Left lobe of liver (tissue), 2 donors: ENCODE data around the gene DCAF15. TPM values are rescaled to one million over a fixed set of nuclear protein-coding genes. Genes with fewer than 3 reads are reported as not detected.

Source experiments
- ATAC-seq: fragments of 200-7000 bp; cut with Tn5 transposase; one replicate; pipeline ENCODE4 v1.9.1; 2020; ENCODE audit warnings: mild to moderate bottlenecking, moderate library complexity
- DNase-seq: peaks from one replicate; pipeline ENCODE4 v3.0.0-alpha.2; 2020; ENCODE audit warnings: low spot score
- total RNA-seq: library from RNA; stranded (reverse); gene quantifications from one replicate; pipeline ENCODE4 v1.2.1, GENCODE V29; 2021
- donor health status: DM: no; HTN: no; CAD: no; lungs with moderate emphysema.
- donor health status: DM: no; HTN: yes; CAD: no.

The DCAF15 gene
- total RNA-seq, 1 donor from 2014 or later, result 11.4 TPM

DNA sequence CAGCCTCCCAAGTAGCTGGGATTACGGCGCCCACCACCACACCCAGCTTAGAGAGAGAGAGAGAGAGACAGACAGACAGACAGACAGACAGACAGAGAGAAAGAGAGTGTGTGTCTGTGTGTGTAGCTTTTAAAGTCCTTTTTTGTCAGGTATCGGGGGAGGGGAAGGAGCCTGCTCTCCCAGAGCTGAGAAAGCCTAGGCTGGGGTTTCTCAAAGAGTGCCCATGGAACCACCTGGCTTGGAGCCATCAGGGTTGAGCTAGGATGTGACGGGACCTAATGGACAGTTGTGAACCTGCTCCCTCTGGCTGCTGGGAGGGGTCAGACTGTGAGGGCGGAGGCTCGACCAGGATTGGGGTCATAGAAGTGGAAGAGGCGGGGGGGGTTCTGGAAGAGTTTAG, 37.2 kb downstream of the DCAF15 start:
- ATAC-seq (no peak), DNase-seq (no peak)

DNA sequence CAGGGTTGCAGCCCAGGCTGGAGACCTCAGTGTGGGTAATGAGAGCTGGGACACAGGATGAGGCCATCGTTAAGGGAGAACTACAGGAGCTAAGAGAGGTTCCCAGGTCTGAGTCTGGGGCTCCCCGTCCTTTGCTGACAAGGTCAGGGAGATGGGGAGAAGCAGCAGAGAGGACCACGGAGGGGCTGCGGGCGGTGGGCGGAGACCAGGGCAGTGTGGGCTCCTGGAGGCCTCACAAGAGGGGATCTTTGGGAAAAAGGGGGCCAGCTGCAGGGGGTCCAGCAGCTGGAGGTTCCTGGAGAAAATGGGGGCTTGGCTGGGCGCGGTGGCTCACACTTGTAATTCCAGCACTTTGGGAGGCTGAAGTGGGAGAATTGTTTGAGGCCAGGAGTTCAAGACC, 37.8 kb downstream of the DCAF15 start:
- ATAC-seq, result no peak
- no peak for DNase-seq

GRCh38 chr19:13992025-13992424, 39.7 kb downstream of the DCAF15 start:
- no peak for DNase-seq
- no peak for ATAC-seq

GRCh38 chr19:13993590-13994300, 41.4 kb downstream of the DCAF15 start:
- DNase-seq, result no peak
- ATAC-seq, result no peak

GRCh38 chr19:13995017-13995728, 42.9 kb downstream of the DCAF15 start:
- DNase-seq (peak; percentile 70), ATAC-seq (peak; percentile 91)

DNA sequence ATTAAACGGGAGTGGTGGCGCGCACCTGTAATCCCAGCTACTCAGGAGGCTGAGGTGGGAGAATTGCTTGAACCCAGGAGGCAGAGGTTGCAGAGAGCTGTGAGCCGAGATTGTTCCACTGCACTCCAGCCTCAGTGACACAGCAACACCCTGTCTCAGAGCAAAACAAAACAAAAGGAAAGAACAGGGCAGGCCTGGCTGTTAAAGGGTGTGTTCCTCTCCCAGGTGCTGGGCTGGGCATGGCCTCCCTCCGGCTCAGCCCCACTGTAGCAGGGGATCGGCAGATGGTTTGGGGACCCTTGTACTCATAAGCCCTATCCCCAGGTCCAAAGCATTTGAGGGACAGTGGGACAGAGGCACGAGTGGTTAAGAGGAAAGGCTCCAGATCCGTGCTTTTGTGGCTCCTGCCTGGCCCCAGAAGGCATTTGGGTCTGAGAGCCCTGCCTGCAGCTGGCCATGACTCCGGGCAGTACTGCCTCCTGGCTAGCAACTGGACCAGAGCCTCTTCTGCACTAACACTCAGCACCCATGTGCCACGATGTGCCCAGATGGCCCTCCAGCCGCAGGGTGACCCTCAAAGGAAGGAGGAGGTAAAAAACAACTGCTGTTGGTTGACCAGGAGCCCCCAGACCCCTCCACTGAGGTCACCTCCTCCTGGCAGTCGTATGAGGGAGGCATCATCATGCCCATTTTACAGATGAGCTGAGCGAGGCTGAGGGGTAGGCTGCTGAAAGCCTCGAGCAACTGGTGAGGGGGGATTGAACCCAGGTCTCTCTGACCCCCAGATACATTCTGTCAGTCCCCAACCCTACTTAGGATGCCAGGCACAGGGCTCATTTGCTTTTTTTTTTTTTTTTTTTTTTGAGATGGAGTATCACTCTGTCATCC, 43.8 kb downstream of the DCAF15 start:
- ATAC-seq (no peak), DNase-seq (no peak)

- no peak for DNase-seq
- no peak for ATAC-seq
These were observed 44.8 kb downstream of the DCAF15 start for GRCh38 chr19:13996928-13997630.

- ATAC-seq (no peak), DNase-seq (no peak)
These were observed 45.3 kb downstream of the DCAF15 start for GRCh38 chr19:13997631-13997962.

DNA sequence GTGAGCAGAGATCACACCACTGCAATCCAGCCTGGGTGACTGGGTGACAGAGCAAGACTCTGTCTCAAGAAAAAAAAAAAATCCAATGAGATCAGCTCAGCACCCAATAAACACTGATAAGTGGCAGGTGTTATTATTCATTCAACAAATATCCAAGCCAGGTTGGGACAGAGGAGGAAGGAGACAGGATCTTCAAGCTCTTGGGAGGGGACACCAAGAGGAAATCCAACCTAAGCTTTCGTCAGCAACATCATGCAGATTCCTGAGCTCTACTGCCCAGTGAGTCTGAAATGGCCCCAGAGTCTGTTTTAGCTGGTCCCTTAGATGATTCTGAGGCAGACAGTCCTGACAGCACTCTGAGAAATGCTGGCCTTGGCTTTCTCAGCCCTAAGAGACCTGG, 46.1 kb downstream of the DCAF15 start:
- DNase-seq, result no peak
- ATAC-seq, result no peak

GRCh38 chr19:13999085-13999484, 46.8 kb downstream of the DCAF15 start:
- ATAC-seq (no peak), DNase-seq (no peak)

DNA sequence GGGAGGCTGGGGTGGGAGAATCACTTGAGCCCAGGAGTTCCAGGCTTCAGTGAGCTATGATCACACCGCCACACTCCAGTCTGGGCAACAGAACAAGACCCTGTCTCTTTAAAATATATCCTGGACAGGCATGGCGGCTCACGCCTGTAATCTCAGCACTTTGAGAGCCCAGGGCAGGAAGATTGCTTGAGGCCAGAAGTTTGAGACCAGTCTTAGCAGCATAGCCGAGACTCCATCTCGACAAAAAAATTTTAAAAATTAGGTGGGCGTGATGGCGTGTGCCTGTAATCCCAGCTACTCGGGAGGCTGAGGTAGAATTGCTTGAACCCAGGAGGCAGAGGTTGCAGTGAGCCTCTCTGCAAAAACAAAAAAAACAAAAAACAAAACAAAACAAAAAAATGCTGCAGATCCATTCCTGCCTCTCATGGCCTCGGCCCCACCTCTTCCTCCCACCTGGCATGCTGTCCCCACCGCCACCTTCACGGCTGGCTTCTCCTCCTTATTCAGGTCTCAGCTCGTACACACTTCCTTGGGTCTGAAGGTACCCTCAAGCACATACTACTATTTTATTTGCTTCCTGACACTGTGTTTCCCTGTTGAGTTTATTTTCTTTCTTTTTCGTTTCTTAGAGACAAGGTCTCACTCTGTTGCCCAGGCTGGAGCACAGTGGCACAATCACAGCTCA, 48.5 kb downstream of the DCAF15 start:
- ATAC-seq (no peak), DNase-seq (no peak)

DNA sequence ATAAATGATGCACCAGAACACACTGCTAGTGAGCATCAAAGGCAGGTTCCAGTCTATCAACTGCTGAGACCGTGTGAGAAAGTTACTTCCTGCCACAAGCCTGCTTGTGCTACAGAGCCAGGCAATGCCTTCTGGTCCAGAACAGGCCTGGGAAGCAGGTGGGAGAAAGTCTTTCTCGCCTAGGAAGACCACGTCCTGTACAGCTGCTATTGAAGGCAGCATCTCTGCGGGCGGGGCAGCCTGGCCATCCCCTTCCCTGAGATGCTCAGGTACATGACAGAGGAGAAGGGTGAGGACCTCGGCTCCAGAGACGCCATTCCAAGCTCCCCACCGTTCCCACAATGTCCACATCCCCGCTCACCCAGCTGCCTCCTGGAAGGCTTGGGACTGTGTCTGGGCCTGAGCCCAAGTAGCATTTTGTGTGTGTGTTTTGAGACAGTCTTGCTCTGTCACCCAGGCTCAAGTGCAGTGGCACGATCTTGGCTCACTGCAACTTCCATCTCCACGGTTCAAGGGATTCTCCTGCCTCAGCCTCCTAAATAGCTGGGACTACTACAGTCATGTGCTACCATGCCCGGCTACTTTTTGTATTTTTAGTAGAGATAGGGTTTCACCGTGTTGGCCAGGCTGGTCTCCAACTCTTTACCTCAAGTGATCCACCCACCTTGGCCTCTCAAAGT, 50.4 kb downstream of the DCAF15 start:
- no peak for ATAC-seq
- no peak for DNase-seq

- DNase-seq (no peak), ATAC-seq (no peak)
These were observed 51.1 kb downstream of the DCAF15 start for GRCh38 chr19:14003251-14004055.

DNA sequence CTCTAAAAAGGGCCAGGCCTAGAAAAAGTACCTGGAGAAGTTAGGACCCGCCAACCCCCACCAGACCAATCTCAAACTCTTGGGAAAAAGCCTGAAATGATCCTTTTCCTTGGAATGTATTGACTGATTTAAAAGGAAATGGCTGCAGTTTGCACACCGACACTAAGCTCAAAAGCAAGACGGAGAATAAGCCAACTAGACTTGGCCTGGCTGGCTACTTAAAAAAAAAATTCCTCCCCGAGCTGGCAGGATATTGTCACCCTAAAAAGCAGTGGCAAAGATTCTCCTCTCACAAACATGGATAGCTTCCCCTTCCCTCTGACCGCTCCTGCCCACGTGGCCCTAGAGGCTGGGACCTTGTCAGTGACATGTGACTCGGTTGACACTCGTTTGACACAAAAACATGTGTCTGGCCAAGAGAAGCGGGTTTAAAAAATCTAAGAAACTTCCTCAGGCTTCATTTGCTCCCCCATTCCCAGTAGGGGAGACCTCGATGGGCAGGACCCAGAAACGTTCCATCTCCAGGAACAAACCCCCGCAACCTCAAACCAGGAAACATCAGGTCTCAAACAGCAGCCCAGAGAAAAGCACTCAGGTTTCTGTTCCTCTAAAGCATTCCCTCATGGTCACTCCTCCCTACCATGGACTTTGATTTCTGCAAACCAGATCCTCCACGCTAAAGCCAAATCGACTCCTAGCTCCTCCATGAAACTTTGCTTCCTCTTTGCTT, 52.5 kb downstream of the DCAF15 start:
- peak; percentile 82 for DNase-seq
- peak; percentile 42 for ATAC-seq

GRCh38 chr19:14005349-14006084, 53.2 kb downstream of the DCAF15 start:
- ATAC-seq, result peak; percentile 77
- DNase-seq, result peak; percentile 96

DNA sequence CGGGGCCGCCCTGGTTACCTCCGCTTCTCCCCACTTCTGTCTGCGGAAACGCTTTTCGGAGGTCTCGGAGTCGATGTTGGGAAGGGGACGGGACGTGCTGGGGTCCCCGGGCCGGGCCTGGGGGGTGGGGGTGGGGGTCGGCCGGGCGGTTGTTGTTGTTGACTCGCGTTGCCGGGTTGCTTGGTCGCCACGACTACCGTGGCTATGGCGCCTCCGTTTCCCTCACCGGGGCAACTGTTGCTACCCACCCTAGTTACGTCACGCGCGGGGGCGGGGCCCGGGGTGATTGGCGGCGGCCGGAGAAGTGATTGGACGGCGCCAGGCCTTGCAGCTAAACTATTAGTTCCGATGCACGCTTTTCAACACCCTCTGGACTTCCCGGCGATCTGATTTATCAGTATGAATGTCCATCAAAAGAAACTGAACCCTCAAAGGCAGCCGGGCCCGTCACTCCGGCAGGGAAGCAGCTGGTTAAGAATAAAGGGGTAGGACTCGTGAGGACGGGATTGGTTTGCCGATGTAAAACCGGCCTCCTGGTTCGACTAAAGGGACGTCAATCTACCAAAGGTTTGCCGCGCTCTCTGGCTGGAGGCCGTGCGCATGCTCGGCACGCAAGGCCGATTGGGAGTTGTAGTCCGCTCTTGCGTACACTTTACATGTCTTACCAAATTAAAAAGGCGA, 53.9 kb downstream of the DCAF15 start, which contains the start of gene RFX1:
Gene RFX1, minus strand, starts transcription at position 236 of the 681 bp plus-strand sequence. CDS start 12,477 bp downstream, outside the sequence.
- ATAC-seq (peak; percentile 76), DNase-seq (peak; percentile 100)
